ENCODE results near the gene PRPF4. TPM values are rescaled to one million over a fixed set of nuclear protein-coding genes. Genes with fewer than 3 reads are reported as not detected.

Gene PRPF4
- total and polyA plus RNA-seq, 9 of the 15 experiments (the other 6 are each of a cell fraction or from before 2014, with no cell fraction given), result 25.8 to 66.0 (median 39.8) TPM

DNA sequence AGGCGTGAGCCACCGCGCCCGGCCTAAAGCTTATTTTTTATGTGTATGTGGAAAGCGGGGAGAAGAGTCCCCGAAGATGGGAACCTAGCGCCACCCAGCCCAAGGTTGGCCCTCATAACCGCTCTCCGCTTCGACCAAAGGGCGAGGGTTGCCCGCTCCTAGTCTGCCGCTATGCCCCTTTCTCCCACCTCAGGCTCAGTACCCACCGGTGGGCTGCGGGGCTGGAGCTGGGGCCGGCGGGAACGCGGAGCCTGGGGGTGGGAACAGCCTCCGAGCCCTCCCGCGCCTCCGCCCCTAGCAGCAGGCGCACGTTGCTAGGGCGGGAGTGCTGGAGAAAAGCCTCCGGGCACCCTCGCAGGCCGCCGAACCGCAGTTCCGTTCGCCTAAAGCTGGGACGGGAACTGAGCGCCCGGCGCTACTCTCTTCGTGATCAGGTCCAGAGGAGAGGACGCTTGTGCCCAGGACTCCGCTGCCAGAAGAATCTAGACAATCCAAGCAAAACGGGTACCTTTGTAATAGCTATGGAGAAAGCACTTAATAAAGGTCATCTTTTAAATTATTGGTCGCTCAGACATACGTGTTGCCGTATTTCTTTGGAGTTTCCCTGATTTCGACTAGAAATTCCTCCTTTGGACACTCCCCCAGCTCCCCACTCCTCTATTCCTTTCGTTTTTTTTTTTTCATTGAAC is 64.7 kb downstream of the PRPF4 start, which contains the start of gene WDR31 (continued):
- TF ChIP-seq, protein P1, sequence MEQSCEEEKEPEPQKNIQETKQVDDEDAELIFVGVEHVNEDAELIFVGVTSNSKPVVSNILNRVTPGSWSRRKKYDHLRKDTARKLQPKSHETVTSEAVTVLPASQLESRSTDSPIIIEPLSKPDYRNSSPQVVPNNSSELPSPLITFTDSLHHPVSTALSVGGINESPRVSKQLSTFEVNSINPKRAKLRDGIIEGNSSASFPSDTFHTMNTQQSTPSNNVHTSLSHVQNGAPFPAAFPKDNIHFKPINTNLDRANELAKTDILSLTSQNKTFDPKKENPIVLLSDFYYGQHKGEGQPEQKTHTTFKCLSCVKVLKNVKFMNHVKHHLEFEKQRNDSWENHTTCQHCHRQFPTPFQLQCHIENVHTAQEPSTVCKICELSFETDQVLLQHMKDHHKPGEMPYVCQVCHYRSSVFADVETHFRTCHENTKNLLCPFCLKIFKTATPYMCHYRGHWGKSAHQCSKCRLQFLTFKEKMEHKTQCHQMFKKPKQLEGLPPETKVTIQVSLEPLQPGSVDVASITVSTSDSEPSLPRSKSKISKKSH (CRISPR knock-in tag; IDR thresholded peaks at IDR 0.05), result no peak
- TF ChIP-seq, protein P2, sequence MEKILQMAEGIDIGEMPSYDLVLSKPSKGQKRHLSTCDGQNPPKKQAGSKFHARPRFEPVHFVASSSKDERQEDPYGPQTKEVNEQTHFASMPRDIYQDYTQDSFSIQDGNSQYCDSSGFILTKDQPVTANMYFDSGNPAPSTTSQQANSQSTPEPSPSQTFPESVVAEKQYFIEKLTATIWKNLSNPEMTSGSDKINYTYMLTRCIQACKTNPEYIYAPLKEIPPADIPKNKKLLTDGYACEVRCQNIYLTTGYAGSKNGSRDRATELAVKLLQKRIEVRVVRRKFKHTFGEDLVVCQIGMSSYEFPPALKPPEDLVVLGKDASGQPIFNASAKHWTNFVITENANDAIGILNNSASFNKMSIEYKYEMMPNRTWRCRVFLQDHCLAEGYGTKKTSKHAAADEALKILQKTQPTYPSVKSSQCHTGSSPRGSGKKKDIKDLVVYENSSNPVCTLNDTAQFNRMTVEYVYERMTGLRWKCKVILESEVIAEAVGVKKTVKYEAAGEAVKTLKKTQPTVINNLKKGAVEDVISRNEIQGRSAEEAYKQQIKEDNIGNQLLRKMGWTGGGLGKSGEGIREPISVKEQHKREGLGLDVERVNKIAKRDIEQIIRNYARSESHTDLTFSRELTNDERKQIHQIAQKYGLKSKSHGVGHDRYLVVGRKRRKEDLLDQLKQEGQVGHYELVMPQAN (IDR thresholded peaks at IDR 0.05; ENCODE audit: borderline replicate concordance), result peak; percentile 89; the same call in 1 of the 2 replicates
- TF ChIP-seq HDAC1 (IDR thresholded peaks at IDR 0.05) (peak in 1 of 2 experiments; percentile 93; a peak in 2 of 4 replicates), TAF7 (tag; IDR thresholded peaks at IDR 0.05) (peak; percentile 68), ZNF696 (CRISPR knock-in tag; conservative IDR thresholded peaks at IDR 0.05) (no peak), KAT7 (CRISPR knock-in tag; IDR thresholded peaks at IDR 0.05; ENCODE audit: borderline replicate concordance) (peak; percentile 80; the same call in 1 of the 2 replicates), RUNX1 (IDR thresholded peaks at IDR 0.05; ENCODE audit: low read depth) (0 out of 2 replicates have a peak, but pooled peaks have one; percentile 34), NR1H2 (CRISPR knock-in tag; IDR thresholded peaks at IDR 0.05) (peak; percentile 85; the same call in 1 of the 2 replicates), ZNF165 (CRISPR knock-in tag; IDR thresholded peaks at IDR 0.05; ENCODE audit: borderline replicate concordance) (no peak)
- TF ChIP-seq, protein P3, sequence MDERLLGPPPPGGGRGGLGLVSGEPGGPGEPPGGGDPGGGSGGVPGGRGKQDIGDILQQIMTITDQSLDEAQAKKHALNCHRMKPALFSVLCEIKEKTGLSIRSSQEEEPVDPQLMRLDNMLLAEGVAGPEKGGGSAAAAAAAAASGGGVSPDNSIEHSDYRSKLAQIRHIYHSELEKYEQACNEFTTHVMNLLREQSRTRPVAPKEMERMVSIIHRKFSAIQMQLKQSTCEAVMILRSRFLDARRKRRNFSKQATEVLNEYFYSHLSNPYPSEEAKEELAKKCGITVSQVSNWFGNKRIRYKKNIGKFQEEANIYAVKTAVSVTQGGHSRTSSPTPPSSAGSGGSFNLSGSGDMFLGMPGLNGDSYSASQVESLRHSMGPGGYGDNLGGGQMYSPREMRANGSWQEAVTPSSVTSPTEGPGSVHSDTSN (CRISPR knock-in tag; IDR thresholded peaks at IDR 0.05; ENCODE audit: low read depth), result no peak
- TF ChIP-seq, protein P3 (tag; conservative IDR thresholded peaks at IDR 0.05; ENCODE audit: low read depth), result no peak

All from K562 (cell line).